Left ventricle myocardium superior (tissue), 1 donor: ENCODE data around the gene TLDC2. TPM values are rescaled to one million over a fixed set of nuclear protein-coding genes. Genes with fewer than 3 reads are reported as not detected.
"Not testable (repeated sequence)": the region's sequence is repeated elsewhere in the genome, so short reads cannot be mapped to it uniquely, and the experiment has no call there.

Source experiments
- ATAC-seq: fragments of 200-7000 bp; cut with Tn5 transposase; one replicate; pipeline ENCODE4 v1.9.1; 2020; ENCODE audit warnings: mild to moderate bottlenecking, moderate library complexity
- DNase-seq: peaks from one replicate; pipeline ENCODE4 v3.0.0-alpha.2; 2020
- intact Hi-C: fragments of 100-400 bp; cut with micrococcal nuclease; formaldehyde crosslinking; loops from one replicate; pipeline ENCODE4 v1.11.0; 2022
- total RNA-seq: library from RNA; stranded (reverse); fragmentation: NEBNext Ultra II Directional; extraction: Animal tissue kit (Norgen Biotek cat#: 25700); gene quantifications from one replicate; pipeline ENCODE4 v1.2.1, GENCODE V29; 2021
- donor health status: DM: no; HTN: yes; CAD: no; lungs with severe emphysema.

The TLDC2 gene
- total RNA-seq, 1 donor from 2014 or later, result not detected

DNA sequence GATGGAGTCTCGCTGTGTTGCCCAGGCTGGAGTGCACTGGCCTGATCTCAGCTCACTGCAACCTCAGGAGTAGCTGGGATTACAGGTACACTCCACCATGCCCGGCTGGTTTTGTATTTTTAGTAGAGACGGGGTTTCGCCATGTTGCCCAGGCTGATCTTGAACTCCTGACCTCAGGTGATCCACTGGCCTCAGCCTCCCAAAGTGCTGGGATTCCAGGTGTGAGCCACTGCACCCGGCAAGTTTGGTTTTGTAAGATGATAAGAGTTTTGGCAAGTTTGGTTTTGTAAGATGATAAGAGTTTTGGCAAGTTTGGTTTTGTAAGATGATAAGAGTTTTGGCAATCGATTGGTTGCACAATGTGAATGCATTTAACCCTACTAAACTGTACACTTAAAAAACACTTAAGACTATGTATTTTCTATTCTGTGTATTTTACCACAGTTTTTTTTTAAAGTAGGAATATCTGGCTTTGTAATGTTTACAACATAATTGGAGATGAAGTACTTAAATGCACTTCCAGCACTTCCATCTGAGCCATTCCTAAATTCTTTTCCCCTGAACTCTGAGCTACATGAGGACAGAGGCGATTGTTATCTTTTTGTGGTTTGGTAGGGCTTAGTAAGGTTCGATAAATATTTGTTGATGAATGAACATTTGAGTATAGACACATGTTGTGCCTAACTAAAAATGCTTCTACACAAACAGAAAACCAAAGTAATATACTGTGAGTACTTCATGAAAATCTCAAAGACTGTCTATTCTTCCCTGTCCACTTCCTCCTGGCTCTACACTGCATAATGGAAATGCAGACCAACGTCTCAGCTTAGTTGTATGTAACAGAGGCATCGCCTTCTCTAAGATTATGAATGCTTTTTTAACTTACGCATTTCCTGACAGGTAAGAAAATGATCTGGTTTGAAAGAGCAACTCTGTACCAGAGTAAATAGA is 56.8 kb downstream of the TLDC2 start:
- no peak for DNase-seq
- intact Hi-C loops, result no loop called here
- no peak for ATAC-seq

DNA sequence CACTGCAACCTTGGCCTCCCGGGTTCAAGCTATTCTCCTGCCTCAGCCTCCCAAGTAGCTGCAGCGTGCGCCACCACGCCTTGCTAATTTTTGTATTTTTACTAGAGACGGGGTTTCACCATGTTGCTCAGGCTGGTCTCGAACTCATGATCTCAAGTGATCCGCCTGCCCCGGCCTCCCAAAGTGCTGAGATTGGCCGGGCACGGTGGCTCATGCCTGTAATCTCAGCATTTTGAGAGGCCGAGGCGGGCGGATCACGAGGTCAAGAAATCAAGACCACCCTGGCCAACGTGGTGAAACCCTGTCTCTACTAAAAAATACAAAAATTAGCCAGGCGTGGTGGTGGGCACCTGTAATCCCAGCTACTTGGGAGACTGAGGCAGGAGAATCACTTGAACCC is 57.6 kb downstream of the TLDC2 start:
- ATAC-seq, DNase-seq, intact Hi-C loops: not testable (repeated sequence)

DNA sequence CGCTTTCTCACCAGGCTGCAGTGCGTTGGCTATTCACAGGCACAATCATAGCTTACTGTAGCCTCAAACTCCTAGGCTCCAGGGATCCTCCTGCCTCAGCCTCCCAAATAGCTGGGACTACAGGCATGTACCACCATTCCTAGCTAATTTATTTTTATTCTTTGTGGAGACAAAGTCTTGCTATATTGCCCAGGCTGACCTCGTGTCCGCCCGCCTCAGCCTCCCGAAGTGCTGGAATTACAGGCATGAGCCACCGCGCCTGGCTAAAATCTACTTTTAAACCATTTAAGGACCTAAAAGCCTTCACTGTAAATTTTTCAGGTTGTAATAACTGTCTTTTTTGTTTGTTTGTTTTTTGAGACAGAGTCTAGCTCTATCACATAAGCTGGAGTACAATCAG is 60.4 kb downstream of the TLDC2 start:
- DNase-seq (no peak), ATAC-seq (peak; percentile 4)
- intact Hi-C loops, result no loop called here

DNA sequence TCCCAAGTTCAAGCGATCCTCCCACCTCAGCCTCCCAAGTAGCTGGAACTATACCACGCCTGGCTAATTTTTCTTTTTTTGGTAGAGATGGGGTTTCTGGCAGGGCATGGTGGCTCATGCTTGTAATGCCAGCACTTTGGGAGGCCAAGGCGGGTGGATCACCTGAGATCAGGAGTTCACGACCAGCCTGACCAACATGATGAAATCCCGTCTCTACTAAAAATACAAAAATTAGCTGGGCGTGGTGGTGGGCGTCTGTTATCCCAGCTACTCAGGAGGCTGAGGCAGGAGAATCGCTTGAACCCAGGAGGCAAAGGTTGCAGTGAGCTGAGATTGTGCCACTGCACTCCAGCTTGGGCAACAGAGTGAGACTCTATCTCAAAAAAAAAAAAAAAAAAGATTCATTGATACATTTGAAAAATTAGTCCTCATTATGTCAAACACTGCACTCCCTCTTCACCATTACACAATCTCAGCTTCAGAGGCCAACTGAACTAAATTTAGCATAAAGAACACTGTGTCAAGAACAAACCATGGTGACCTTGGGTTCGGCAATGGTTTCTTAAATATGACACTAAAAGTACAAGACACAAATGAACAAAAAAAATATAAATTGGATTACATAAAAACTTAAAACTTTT is 60.9 kb downstream of the TLDC2 start:
- ATAC-seq, result peak; percentile 78
- intact Hi-C loops, DNase-seq: not testable (repeated sequence)

DNA sequence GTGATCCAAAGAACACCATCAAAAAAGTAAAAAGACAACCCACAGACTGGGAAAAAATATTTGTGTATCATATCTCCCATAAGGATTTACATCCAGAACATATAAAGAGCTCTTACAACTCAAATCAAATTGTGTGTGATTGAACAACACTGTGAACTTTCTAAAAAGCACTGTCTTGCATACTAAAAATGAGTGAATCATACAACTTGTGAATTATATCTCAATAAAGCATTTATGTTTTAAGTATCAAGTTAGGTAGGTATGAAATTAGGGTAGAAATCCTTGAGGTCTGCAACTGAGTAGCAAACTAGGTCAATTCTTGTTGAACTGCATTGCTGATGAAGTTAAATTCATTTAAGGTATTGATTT is 61.4 kb downstream of the TLDC2 start:
- ATAC-seq (no peak), DNase-seq (no peak)
- intact Hi-C loops, result no loop called here

DNA sequence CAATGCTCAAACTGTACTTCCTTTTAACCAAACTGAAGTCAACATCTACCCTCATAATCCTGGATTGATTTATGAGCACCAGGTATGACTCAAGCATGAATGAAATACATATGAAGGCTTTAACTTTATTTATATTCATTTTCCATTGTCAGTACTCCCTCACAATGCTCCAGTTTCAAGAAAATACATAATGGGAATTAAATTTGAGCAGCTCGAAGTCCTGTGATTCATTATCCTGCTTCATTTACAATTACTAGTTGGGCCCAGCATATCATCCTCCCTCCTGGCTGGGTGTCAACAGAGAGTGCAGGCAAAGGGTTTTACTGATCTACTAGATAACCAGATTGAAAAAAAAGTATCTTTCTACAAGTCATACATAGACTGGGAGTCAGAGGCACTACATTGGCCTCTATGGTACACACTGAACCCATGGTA is 65.5 kb downstream of the TLDC2 start:
- ATAC-seq (no peak), DNase-seq (no peak)
- intact Hi-C loops, result no loop called here

Other genes with a start within 250 kb of the TLDC2 start
- 0.47 TPM for gene SLA2, start 229.9 kb upstream of the TLDC2 start, total RNA-seq
- gene NDRG3, start 130.0 kb upstream of the TLDC2 start, total RNA-seq, result 35.7 TPM
- gene DSN1, start 102.4 kb upstream of the TLDC2 start, total RNA-seq, result 4.5 TPM
- gene SAMHD1, start 75.6 kb downstream of the TLDC2 start, total RNA-seq, result 42.5 TPM
- 4.9 TPM for gene RBL1, start 219.9 kb downstream of the TLDC2 start, total RNA-seq